DMS 273 (cell line): Measurements from ENCODE around the gene ANKRD34B.

Experiments used
- DNase-seq: peaks from one replicate; lab custom pipeline; 2025; ENCODE audit not compliant: unreplicated experiment; lab: John Stamatoyannopoulos, UW

Gene ANKRD34B

DNA sequence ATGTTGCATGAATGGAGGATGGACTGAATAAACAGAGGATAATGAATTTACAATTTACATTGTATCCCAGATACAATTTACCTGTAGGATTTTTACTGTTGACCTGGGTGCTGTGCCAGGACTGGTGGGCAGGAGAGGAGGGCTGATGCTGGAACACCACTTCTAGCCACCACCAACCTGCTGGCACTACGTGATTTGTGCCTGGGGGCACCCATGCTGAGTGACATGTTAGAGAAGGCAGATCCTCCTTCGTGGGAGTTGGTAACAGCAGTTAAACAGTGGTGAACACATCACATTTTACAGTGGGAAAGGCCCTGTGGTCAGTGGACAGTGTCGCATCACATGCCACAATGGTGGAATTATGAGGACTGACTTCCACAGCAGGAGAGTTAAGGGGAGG lies 3.0 kb upstream of the ANKRD34B start:
- DNase-seq, result no peak

DNA sequence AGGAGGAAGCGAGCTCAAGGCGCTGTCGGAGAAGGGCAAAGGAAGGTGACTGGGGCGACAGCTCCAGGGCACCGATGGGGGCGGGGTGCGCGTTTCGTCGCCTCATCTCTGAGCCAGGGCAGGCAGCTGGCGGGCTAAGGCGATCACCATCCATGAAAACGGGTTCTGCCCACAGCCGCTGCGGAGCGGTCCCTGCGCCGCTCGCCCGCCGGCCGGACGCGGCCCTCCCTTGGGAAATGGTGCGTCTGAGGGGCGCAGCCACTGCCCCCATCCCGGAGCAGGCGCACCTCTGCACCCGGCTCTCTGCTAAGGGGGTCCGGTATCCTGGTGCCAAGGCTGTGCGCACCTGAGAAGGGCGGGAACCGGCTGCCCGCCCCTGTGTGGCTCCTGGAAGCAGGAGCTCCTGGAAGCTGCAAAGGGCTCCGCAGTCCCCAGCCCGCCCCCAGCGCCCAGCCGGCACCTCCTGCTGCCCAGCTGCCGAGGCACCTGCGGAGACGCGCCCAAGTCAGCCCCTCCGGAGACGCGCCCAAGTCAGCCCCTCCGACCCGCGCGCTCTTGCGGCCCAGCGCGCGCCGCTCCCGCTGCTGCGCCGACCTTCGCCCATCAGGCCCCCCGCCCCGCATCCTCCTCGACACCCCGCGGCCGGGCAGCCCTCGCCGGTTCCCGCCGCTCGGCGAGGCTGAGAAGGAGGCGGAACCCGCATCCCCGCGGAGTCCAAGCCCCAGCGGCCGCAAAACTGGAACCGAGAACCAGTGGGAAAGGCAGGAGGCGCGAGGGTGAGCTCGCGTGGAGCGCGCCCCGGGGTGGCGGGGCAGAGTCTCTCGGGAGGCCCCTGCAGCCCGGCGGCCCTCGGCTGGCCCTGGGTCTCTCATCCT lies 757 bp downstream of the ANKRD34B start:
- DNase-seq, result peak; percentile 59

DNA sequence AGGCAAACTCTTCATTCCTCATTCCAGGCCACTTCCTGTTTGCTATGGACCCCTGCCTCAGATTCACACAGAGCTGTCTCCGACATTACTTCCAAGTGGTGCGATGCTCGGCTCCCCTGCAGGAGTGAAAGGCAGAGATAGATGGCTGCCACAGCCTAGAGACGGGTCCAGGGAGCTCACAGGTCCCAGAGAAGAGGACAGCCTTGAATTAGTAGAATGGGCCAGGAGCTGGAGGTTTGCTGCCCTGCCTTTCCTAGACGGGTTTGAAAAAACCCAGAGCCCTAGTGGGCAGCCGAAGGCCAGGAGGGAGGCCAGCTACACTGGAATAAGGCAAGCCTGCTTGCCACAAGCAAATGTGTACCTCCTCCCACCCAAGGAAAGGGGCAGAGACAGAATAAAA lies 1.8 kb downstream of the ANKRD34B start:
- DNase-seq, result no peak

DNA sequence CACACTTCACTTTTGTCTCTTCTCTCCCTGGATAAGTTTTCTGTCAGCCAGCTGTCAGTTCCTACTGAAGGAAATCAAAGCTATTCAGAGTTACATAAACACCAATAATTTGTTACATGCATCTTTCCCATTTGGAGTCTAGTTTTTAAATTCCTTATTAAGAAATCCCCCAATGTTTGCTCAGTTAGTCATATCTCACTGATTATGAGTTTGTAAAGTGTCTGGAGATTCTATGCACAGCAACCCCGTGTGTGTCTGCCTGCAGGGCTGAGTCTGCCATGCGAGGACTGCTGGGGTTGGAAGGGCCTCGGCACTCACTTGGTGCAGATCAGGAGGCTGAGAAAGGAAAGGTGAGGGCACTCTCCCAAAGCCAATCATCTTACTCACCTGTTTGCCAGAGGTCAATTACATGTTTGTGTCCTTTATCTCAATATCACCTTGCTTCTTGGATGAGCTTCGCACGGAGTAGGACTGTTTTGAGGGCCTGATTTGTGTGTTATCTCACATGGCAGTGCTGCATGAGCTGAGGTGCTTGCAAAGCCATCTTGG lies 3.3 kb downstream of the ANKRD34B start:
- no peak for DNase-seq

DNA sequence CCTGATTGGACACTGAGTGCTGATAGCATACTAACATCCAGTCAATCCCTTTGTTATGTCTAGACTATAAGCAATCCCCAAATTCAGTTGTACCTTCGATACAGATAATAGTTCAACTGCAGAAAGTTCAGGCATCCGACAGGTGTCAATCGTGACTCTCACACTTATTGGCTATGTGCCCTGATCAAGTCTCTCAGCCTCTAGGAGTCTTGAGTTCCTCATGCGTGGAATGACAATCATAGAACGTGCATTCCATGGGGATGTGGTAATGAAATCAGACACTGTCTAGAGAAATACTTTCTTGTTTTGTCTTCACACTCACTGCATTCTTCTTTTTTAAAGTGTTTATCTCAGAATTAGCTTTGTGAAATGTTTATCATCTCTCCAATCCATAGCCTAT lies 4.8 kb downstream of the ANKRD34B start:
- no peak for DNase-seq

DNA sequence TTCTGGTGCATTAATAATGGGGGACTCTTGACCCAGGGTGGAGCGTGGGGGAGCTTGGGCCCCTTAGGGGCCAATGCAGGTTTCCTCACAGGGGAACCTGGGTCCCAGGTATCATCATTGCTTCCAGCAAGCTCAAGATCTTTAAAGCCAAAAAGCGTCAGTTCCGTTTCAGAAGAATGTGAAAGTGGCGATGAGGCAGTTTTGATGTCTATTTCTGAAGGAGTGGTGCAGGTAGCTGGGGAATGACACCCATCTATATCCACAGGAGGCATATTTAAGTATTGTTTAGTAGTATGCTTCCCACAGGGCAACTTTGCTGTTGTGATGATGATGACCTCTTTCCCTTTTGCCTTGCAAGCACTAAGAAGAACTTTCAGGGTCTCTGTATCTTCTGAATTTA lies 10.8 kb downstream of the ANKRD34B start:
- DNase-seq, result no peak

DNA sequence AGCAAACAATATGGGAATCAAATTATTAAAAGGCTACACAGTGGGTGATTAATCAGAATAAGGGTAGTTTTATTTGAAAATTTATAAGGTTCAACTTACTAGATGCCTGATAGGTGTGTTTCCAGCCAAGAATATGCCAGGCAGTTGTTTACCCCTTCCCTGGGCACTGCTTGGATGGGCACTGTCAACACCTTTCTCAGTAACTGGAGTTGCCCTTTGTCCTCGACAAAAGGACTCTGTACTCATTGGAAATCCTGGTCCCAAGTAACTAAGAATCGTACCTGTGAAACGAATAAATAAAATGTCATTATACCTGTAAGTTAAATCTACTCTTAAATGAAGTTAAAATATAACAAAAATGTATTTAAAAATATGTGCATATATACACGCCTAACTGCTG lies 15.0 kb downstream of the ANKRD34B start:
- DNase-seq, result no peak

DNA sequence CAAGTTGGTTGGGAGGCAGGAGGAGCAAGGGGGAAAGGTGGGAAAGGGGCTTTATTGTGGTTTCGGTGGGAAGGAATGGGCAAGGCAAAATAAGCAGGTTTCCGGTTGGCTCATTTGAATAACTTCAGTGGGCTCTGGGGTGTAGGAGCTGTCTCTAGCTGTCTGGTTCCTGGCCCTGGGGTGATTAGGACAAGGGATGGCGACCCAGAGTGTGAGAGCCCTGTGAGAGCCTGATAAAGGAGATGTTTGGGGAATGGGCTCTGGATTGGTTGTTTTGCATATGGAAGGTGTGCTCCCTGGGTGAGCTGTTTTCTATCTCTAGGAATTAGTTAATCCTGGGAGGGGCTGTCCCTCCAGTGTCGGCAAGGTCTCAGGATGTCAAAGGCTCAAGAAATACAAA lies 15.4 kb downstream of the ANKRD34B start:
- DNase-seq, result no peak

DNA sequence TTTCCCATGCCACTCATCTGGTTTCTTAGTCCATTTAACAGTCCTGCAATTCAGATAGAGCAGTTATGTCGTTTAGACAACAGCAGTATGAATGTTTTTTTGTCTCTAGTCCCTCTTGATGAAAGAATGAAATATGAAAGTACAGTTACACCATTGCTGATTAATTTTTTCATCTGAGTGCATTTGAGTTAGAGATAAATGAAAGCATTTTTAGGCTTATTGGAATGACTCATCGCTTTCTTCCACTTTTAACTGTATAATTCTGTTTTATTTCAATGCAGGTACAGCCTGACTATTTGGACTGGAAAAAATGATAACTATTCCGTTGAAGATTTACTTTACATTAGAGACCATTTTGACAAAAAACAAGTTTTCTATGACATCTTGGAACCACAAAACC lies 28.7 kb downstream of the ANKRD34B start:
- DNase-seq, result no peak

DNA sequence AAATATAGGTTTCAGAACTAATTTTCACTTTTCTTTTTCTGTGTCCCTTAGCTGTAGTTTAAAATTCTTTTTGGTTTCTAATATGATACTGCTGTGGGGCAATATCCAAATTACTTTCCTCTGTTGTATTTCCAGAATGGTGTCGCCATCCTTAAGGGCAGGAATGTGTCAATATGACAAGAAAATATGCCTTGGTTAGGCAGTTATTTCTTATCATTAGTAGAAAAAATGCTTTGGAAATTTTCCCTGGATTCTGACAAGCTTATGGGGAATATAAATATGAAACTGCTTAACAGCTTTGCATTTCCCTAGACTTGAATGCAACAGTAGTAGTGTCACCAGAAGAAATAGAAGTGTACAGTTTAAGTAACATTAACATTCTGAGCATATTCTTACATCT lies 29.4 kb downstream of the ANKRD34B start:
- no peak for DNase-seq

DNA sequence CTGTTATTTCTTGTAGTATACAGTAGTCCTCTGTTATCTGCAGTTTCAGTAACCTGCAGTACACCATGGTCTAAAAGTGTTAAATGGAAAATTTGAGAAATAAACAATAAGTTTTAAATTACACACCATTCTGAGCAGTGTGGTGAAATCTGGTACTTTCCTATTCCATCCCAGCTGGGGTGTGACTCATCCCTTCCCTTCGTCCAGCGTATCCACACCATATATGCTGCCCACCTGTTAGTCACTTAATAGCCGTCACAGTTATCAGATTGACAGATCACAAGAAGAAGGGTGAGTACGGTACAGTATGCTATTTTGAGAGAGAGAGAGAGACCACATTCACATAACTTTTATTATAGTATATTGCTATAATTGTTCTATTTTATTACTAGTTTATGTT lies 53.3 kb downstream of the ANKRD34B start:
- DNase-seq, result peak; percentile 44

DNA sequence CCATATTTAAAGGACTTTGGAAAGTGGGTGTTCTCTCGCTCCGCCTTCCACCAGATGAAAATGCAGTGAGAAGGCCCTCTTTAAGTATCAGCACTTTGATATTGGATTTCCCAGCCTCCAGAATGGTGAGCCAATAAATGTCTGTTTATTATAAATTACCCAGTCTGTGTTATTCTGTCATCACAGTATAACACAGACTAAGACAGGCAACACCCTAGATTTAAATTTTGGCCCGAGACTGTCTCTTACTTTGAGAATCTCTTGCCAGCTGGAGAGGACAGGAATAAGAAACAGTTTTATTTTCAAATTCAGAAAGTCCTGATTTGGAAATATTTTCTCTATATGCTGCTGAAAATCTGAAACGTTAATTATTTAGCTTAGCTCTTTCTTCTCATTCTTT lies 60.7 kb downstream of the ANKRD34B start:
- no peak for DNase-seq

DNA sequence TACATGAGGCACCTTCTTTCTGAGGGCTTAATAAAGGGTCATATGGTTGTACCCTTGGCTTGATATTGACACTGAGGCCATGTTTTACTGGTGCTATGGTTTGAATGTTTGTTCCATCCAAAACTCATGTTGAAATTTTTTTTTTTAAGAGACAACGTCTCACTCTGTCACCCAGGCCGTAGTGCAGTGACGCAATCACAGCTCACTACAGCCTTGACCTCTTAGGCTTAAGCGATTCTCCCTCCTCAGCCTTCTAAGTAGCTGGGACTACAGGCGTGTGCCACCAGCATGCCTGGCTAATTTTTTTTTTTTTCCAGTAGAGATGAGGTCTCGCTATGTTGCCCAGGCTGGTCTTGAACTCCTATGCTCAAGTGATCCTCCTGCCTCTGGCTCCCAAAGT lies 61.2 kb downstream of the ANKRD34B start:
- no peak for DNase-seq

DNA sequence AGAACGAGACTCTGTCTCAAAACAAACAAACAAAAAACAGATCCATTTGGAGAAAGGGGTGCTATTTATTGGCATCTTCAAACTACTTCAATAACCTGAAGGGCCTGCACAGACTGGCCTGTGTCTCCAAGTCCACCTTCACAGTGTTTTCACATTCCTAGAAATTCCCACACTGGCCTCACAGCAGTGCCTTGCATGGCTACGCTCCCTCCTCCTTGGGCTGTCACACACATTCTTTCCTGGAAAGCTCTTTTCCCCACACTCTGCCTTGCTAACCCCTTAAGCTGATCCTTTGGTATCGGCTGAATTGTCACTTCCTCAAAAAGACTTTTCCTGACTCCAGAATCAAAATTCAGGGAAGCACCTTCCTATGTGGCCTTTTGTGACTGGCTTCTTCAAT lies 62.4 kb downstream of the ANKRD34B start:
- no peak for DNase-seq
